Activated CD8-positive, alpha-beta memory T cell treated with anti-CD3 and anti-CD28 coated beads, Interleukin-2, amount 10 ng/mL, durations not matched to agents 7 days and 5 days (primary cell): ENCODE measurements around the gene POPDC3. TPM values are rescaled to one million over a fixed set of nuclear protein-coding genes. Genes with fewer than 3 reads are reported as not detected.

Source experiments
- ATAC-seq: fragments of 150-1000 bp; cut with Tn5 transposase; one replicate; pipeline ENCODE4 v1.10.0; 2021; ENCODE audit warnings: moderate library complexity
- CTCF ChIA-PET: fragments of 350-600 bp; sonication (Branson Sonifier 250); formaldehyde crosslinking; loops from one replicate; lab custom pipeline; 2021; ENCODE audit warnings: antibody characterized with exemption; lab: Charles Lee
- DNase-seq: peaks from one replicate; pipeline ENCODE4 v3.0.0-alpha.2; 2020
- H3K27ac Mint-ChIP-seq: one replicate; pipeline ENCODE4 v1.8.0; 2021; ENCODE audit warnings: mild to moderate bottlenecking, mixed read lengths
- H3K27me3 Mint-ChIP-seq: one replicate; pipeline ENCODE4 v1.8.0; 2021; ENCODE audit warnings: mixed read lengths
- H3K36me3 Mint-ChIP-seq: one replicate; pipeline ENCODE4 v1.8.0; 2021; ENCODE audit warnings: mild to moderate bottlenecking, mixed read lengths
- H3K4me1 Mint-ChIP-seq: one replicate; pipeline ENCODE4 v1.8.0; 2021; ENCODE audit warnings: mixed read lengths
- H3K4me3 Mint-ChIP-seq: one replicate; pipeline ENCODE4 v1.8.0; 2021; ENCODE audit warnings: mild to moderate bottlenecking, moderate library complexity, mixed read lengths
- H3K9me3 Mint-ChIP-seq: one replicate; pipeline ENCODE4 v1.8.0; 2022; ENCODE audit warnings: low read depth, mixed read lengths
- total RNA-seq, 2 experiments: library from RNA; stranded (reverse); gene quantifications; one replicate each; pipeline ENCODE4 v1.2.3, GENCODE V29; 2021

The POPDC3 gene
- total RNA-seq, 2 experiments from 2014 or later: not detected

GRCh38 chr6:105209950-105210706 lies 30.3 kb upstream of the POPDC3 start:
- Mint-ChIP-seq H3K36me3 (no peaks in the 10 kb centered on the region), H3K4me3 (no peak overlapping the region), H3K27me3 (peaks cover 21% of the 10 kb centered on the region), H3K27ac (no peak overlapping the region), H3K4me1 (peaks cover 16% of the 10 kb centered on the region), H3K9me3 (no peaks in the 10 kb centered on the region)
- CTCF ChIA-PET: no interaction called here
- DNase-seq: no peak
- no peak for ATAC-seq

- Mint-ChIP-seq H3K4me1 (peaks cover 12% of the 10 kb centered on the region), H3K36me3 (no peaks in the 10 kb centered on the region), H3K9me3 (no peaks in the 10 kb centered on the region), H3K4me3 (no peak overlapping the region), H3K27me3 (peaks cover 16% of the 10 kb centered on the region), H3K27ac (no peak overlapping the region)
- ATAC-seq (no peak), DNase-seq (no peak)
- CTCF ChIA-PET: no interaction called here
Observed at GRCh38 chr6:105207524-105208269, 27.9 kb upstream of the POPDC3 start.

GRCh38 chr6:105204768-105205167 lies 25.0 kb upstream of the POPDC3 start:
- CTCF ChIA-PET: no interaction called here
- Mint-ChIP-seq H3K36me3 (no peaks in the 10 kb centered on the region), H3K4me1 (no peaks in the 10 kb centered on the region), H3K4me3 (no peak overlapping the region), H3K9me3 (no peaks in the 10 kb centered on the region), H3K27ac (no peak overlapping the region), H3K27me3 (peaks cover 32% of the 10 kb centered on the region)
- DNase-seq (no peak), ATAC-seq (no peak)

- no peaks in the 10 kb centered on the region for H3K4me1 Mint-ChIP-seq
- H3K27me3 Mint-ChIP-seq: peaks cover 34% of the 10 kb centered on the region
- H3K4me3 Mint-ChIP-seq: no peak overlapping the region
- no peaks in the 10 kb centered on the region for H3K9me3 Mint-ChIP-seq
- H3K36me3 Mint-ChIP-seq: no peaks in the 10 kb centered on the region
- H3K27ac Mint-ChIP-seq: no peak overlapping the region
- CTCF ChIA-PET: no interaction called here
- no peak for DNase-seq
- ATAC-seq: no peak
Observed at GRCh38 chr6:105204331-105204730, 24.5 kb upstream of the POPDC3 start.

GRCh38 chr6:105202486-105202885 lies 22.7 kb upstream of the POPDC3 start:
- ATAC-seq (no peak), DNase-seq (no peak)
- H3K4me3 Mint-ChIP-seq: no peak overlapping the region
- H3K27me3 Mint-ChIP-seq: peaks cover 34% of the 10 kb centered on the region
- H3K27ac Mint-ChIP-seq: no peak overlapping the region
- no peaks in the 10 kb centered on the region for H3K9me3 Mint-ChIP-seq
- H3K4me1 Mint-ChIP-seq: no peaks in the 10 kb centered on the region
- H3K36me3 Mint-ChIP-seq: no peaks in the 10 kb centered on the region
- CTCF ChIA-PET: no interaction called here

- H3K9me3 Mint-ChIP-seq: no peaks in the 10 kb centered on the region
- DNase-seq (no peak), ATAC-seq (no peak)
- H3K27ac Mint-ChIP-seq: no peak overlapping the region
- H3K4me3 Mint-ChIP-seq: no peak overlapping the region
- H3K4me1 Mint-ChIP-seq: no peaks in the 10 kb centered on the region
- no peaks in the 10 kb centered on the region for H3K36me3 Mint-ChIP-seq
- H3K27me3 Mint-ChIP-seq: peaks cover 34% of the 10 kb centered on the region
- CTCF ChIA-PET: no interaction called here
Observed at GRCh38 chr6:105200133-105200730, 20.4 kb upstream of the POPDC3 start.

- peaks cover 36% of the 10 kb centered on the region for H3K27me3 Mint-ChIP-seq
- H3K4me1 Mint-ChIP-seq: no peaks in the 10 kb centered on the region
- CTCF ChIA-PET: no interaction called here
- H3K27ac Mint-ChIP-seq: no peak overlapping the region
- H3K36me3 Mint-ChIP-seq: no peaks in the 10 kb centered on the region
- DNase-seq: no peak
- ATAC-seq: no peak
- H3K9me3 Mint-ChIP-seq: no peaks in the 10 kb centered on the region
- H3K4me3 Mint-ChIP-seq: no peak overlapping the region
Observed at GRCh38 chr6:105199711-105200110, 19.9 kb upstream of the POPDC3 start.

- ATAC-seq (no peak), DNase-seq (no peak)
- Mint-ChIP-seq H3K27me3 (peaks cover 38% of the 10 kb centered on the region), H3K4me1 (no peaks in the 10 kb centered on the region), H3K27ac (no peak overlapping the region), H3K36me3 (no peaks in the 10 kb centered on the region), H3K4me3 (no peak overlapping the region), H3K9me3 (no peaks in the 10 kb centered on the region)
- CTCF ChIA-PET: no interaction called here
Observed at GRCh38 chr6:105196076-105196475, 16.3 kb upstream of the POPDC3 start.

- no peak for ATAC-seq
- no peaks in the 10 kb centered on the region for H3K4me1 Mint-ChIP-seq
- H3K9me3 Mint-ChIP-seq: no peaks in the 10 kb centered on the region
- no peak overlapping the region for H3K27ac Mint-ChIP-seq
- H3K27me3 Mint-ChIP-seq: peaks cover 27% of the 10 kb centered on the region
- no peak overlapping the region for H3K4me3 Mint-ChIP-seq
- CTCF ChIA-PET: no interaction called here
- H3K36me3 Mint-ChIP-seq: no peaks in the 10 kb centered on the region
- DNase-seq: no peak
Observed at GRCh38 chr6:105194591-105194990, 14.8 kb upstream of the POPDC3 start.

GRCh38 chr6:105194106-105194505 lies 14.3 kb upstream of the POPDC3 start:
- Mint-ChIP-seq H3K4me1 (no peaks in the 10 kb centered on the region), H3K27ac (no peak overlapping the region), H3K4me3 (no peak overlapping the region), H3K36me3 (no peaks in the 10 kb centered on the region), H3K27me3 (peaks cover 27% of the 10 kb centered on the region), H3K9me3 (no peaks in the 10 kb centered on the region)
- ATAC-seq: no peak
- CTCF ChIA-PET: no interaction called here
- no peak for DNase-seq

GRCh38 chr6:105193647-105194046 lies 13.8 kb upstream of the POPDC3 start:
- DNase-seq: no peak
- CTCF ChIA-PET: no interaction called here
- no peaks in the 10 kb centered on the region for H3K4me1 Mint-ChIP-seq
- H3K36me3 Mint-ChIP-seq: no peaks in the 10 kb centered on the region
- no peak overlapping the region for H3K4me3 Mint-ChIP-seq
- peaks cover 27% of the 10 kb centered on the region for H3K27me3 Mint-ChIP-seq
- no peak overlapping the region for H3K27ac Mint-ChIP-seq
- ATAC-seq: no peak
- no peaks in the 10 kb centered on the region for H3K9me3 Mint-ChIP-seq

- H3K4me1 Mint-ChIP-seq: no peaks in the 10 kb centered on the region
- peaks cover 30% of the 10 kb centered on the region for H3K27me3 Mint-ChIP-seq
- H3K36me3 Mint-ChIP-seq: no peaks in the 10 kb centered on the region
- no peak overlapping the region for H3K27ac Mint-ChIP-seq
- no peak overlapping the region for H3K4me3 Mint-ChIP-seq
- no peak for ATAC-seq
- no peaks in the 10 kb centered on the region for H3K9me3 Mint-ChIP-seq
- no peak for DNase-seq
- CTCF ChIA-PET: interaction anchor here (0.5 kb wide), 1 partner anchor 131 kb away, joined by 3 read pairs; no protein-coding TSS in a partner anchor
Observed at GRCh38 chr6:105192707-105193465, 13.1 kb upstream of the POPDC3 start.

- Mint-ChIP-seq H3K27me3 (peaks cover 35% of the 10 kb centered on the region), H3K4me3 (no peak overlapping the region), H3K36me3 (no peaks in the 10 kb centered on the region), H3K9me3 (no peaks in the 10 kb centered on the region), H3K27ac (no peak overlapping the region), H3K4me1 (no peaks in the 10 kb centered on the region)
- CTCF ChIA-PET: no interaction called here
- DNase-seq (no peak), ATAC-seq (no peak)
Observed at GRCh38 chr6:105191351-105191750, 11.5 kb upstream of the POPDC3 start.
